NCI-H226 (cell line): ENCODE measurements around the gene KLHL22.
"Not testable (repeated sequence)": the region's sequence is repeated elsewhere in the genome, so short reads cannot be mapped to it uniquely, and the experiment has no call there.

Source experiments
- DNase-seq: peaks from one replicate; pipeline ENCODE4 v3.0.0-alpha.2; 2015

Gene KLHL22

GRCh38 chr22:20430720-20431510, 64.7 kb downstream of the KLHL22 start:
- DNase-seq: no peak

GRCh38 chr22:20430101-20430719, 65.4 kb downstream of the KLHL22 start:
- DNase-seq: no peak

- DNase-seq: no peak
Observed at GRCh38 chr22:20429254-20430100, 66.1 kb downstream of the KLHL22 start.

DNA sequence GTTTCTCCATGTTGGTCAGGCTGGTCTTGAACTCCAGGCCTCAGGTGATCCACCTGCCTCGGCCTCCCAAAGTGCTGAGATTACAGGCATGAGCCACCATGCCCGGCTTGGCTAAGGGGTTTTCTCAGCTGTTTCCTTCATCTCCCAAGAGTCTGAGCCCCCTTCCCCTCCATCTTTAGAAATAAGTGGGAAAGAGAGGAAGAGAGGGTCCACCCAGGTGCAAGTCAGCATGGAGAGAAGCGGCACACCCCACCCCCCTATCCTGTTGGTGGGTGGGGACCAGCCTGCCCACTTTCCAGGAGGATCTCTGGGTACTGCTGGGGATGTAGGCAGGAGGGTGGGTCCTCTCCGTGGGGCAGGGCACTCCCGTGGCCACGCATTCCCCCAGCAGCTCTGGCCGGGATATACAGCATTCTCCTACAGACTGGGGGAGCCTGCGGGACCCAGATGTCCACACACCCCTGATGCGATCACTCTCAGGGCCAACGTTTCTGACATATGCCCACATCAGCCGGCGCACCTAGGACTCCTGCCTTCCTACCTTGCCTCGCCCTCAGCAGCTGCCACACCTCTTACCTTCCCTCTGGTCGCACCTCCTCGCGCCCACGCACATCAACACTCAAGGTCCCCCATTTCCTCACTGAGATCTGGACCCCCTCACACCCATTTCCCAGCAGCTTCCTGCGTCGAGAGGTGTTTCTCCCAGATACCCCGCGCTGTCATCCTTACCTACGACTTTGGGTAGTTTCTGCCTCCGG, 66.9 kb downstream of the KLHL22 start:
- DNase-seq: no peak

DNA sequence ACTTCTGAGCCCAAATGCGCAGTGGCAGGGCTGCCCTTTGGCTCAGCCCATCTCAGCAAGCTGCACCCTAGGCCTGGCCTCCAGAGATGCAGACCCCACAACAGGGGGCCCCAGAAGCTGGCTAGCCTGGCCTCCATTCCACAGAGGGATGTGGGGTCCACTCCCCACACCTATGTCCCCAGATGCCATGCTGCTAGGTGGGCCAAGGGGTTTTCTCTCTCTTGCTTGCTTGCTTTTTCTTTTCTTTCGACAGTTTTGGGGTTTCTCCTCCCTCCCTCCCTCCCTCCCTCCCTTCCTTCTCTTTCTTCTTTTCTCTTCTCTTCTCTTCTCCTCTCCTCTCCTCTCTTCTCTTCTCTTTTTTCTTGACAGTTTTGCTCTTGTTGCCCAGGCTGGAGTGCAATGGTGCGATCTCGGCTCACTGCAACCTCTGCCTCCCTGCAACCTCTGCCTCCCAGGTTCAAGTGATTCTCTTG, 67.6 kb downstream of the KLHL22 start:
- no peak for DNase-seq

- no peak for DNase-seq
Observed at GRCh38 chr22:20427104-20427944, 68.3 kb downstream of the KLHL22 start.

DNA sequence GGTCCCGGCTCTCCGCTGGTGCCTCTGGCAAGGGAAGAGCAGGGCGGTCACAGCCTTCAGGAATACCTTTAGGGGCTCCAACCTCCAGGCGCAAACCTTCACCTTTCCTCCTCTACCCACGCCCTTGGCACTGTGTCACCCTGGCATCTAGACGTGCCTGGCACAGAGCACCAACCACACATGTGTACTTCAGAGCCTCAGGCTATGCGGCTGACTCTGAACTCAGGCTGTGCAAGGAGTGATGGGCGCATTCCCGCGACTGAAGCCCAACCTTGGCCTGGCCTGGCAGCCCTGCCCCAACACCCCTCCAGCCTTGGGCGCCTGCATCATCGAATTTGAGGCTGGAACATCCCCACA, 69.4 kb downstream of the KLHL22 start:
- no peak for DNase-seq

- DNase-seq: no peak
Observed at GRCh38 chr22:20425566-20426258, 69.9 kb downstream of the KLHL22 start.

DNA sequence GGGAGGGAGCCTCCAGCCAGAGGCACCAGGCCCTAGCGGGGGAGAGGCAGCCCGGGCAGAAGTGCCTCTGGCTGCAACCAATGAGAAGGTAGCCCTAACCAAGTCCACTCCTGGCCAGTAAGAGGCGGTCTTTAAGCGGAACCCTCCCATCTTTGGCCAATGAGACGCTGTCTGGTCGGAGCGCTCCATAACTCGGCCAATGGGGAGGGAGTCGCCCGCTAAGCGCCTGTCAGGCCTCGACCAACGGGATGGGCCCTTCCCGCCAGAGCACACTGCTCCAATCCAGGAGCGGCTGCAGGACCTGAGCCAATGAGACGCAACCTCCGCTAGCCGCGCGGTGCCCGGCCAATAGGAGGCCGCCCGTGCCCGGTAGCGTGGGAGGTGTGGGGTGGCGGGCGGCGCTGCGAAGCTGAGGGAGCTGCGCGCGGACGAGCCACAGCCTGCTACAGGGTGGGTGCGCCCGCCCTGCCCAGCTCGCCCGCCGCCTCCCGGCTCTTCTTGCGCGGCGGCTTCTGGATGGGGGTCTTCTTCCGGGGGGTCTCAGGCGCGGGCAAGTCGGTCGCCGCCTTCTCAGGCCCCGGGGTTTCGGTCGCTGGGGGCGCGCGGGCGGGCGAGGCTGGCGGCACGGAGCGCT, 70.5 kb downstream of the KLHL22 start:
- no peak for DNase-seq

- DNase-seq: no peak
Observed at GRCh38 chr22:20424568-20424931, 71.0 kb downstream of the KLHL22 start.

DNA sequence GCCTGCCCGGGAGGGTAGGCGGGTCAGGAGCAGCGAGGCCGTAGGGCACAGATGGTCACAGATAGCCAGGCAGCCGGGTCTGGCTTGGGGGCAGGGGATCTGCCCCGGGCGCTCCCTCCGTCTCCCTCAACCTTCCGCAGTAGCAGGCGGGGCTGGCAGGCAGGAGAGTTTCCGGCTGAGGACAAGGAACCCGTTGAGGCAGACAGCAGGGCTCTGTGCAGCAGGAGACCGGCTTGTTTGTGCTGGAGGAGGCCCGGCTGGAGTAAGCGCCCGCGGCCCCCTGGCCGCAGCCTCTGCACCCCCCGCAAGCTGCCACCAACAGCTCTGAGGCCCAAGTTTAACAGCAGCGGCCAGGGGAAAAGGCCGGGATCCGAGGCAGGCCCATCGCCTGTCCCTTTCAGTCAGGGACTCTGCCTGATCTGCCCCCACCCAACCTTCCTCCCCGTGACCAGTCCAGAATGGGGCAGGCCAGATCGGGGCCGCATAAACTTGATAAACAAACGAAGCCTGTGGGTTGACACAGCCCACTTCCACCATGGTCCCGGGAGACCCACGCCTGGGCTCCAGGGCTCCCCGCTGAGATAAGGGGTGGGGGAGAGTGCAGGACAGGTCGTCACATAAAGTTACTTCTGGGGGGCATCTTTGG, 71.6 kb downstream of the KLHL22 start:
- no peak for DNase-seq

GRCh38 chr22:20423008-20423905, 72.3 kb downstream of the KLHL22 start:
- no peak for DNase-seq

- DNase-seq: no peak
Observed at GRCh38 chr22:20422271-20423007, 73.2 kb downstream of the KLHL22 start.

DNA sequence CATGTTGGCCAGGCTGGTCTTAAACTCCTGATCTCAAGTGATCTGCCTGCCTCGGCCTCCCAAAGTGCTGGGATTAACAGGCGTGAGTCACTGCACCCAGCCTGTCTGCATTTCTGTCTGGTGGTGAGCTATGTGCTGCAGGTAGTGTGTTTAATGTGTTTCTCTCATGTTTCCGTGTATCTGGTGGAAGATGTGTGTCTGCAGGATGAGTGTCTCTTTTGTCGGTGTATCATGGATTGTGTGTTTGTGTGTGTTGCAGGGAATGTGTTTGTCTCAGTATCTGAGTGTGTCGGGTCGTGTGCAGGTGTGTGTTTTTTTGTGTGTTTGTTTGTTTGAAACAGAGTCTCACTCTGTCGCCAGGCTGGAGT, 74.1 kb downstream of the KLHL22 start:
- DNase-seq: no peak

- no peak for DNase-seq
Observed at GRCh38 chr22:20420157-20420842, 75.3 kb downstream of the KLHL22 start.

DNA sequence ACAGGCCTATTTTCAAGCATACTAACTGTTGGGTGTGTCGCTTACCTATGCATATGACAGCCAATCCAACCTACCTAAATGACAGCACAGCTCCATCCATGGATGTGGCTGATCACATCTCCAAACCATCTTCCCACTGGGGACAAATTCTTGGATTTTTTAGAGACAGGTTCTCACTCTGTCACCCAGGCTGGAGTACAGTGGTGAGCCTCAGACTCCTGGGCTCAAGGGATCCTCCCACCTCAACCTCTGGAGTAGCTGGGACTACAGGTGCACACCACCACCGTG, 76.0 kb downstream of the KLHL22 start:
- no peak for DNase-seq

DNA sequence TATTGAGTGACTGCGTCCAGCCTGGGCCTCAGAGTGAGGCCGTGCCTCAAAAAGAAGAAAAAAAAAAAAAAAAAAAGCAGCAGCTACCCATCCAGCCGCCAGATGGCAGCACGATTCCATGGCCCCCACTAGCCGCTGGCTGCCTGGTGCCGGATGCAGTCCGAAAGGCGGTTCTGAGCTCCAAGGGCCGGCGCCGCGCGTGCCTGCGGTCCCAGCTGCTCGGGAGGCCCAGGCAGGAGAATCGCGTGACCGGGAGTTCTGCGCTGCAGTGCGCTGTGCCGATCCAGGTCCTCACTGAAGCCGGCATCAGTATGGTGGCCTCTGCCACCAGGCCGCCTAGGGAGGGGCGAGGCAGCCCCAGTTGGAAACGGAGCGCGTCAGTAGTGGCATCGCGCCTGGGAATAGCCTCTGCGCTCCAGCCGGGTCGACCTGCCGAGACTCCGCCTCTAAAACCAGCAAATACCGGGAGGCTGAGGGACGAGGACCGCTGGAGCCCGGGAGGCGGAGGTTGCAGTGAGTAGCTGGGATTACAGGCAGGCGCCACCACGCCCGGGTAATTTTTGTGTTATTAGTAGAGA, 77.3 kb downstream of the KLHL22 start:
- peak; percentile 28 for DNase-seq

GRCh38 chr22:20415699-20416098, 79.9 kb downstream of the KLHL22 start:
- DNase-seq: not testable (repeated sequence)
